Measurements from ENCODE around the gene ATP2B2.

ATP2B2 gene

GRCh38 chr3:10469441-10470119 is 35.8 kb downstream of the ATP2B2 start:
- DNase-seq (ENCODE audit: low read depth in 2 of 2): no peak

GRCh38 chr3:10468613-10469354 is 36.6 kb downstream of the ATP2B2 start:
- no peak for DNase-seq (ENCODE audit: low read depth in 2 of 2)

GRCh38 chr3:10467904-10468612 is 37.3 kb downstream of the ATP2B2 start:
- DNase-seq (ENCODE audit: low read depth in 2 of 2): no peak

- no peak for DNase-seq (ENCODE audit: low read depth in 2 of 2)
These were observed 38.2 kb downstream of the ATP2B2 start for GRCh38 chr3:10467204-10467603.

- no peak for DNase-seq (ENCODE audit: low read depth in 2 of 2)
These were observed 39.2 kb downstream of the ATP2B2 start for GRCh38 chr3:10466186-10466585.

- no peak for DNase-seq (ENCODE audit: low read depth in 2 of 2)
These were observed 40.2 kb downstream of the ATP2B2 start for GRCh38 chr3:10465161-10465560.

GRCh38 chr3:10463533-10464434 is 41.6 kb downstream of the ATP2B2 start:
- no peak for DNase-seq (ENCODE audit: low read depth in 2 of 2)

- DNase-seq (ENCODE audit: low read depth in 2 of 2): no peak
These were observed 42.5 kb downstream of the ATP2B2 start for GRCh38 chr3:10462641-10463532.

GRCh38 chr3:10460951-10461545 is 44.3 kb downstream of the ATP2B2 start:
- DNase-seq (ENCODE audit: low read depth in 2 of 2): no peak

GRCh38 chr3:10459954-10460754 is 45.2 kb downstream of the ATP2B2 start:
- DNase-seq (ENCODE audit: low read depth in 2 of 2): no peak

GRCh38 chr3:10457560-10457959 is 47.8 kb downstream of the ATP2B2 start:
- no peak for DNase-seq (ENCODE audit: low read depth in 2 of 2)

GRCh38 chr3:10456981-10457380 is 48.4 kb downstream of the ATP2B2 start:
- DNase-seq (ENCODE audit: low read depth in 2 of 2): no peak

GRCh38 chr3:10455545-10455914 is 49.9 kb downstream of the ATP2B2 start:
- DNase-seq (ENCODE audit: low read depth in 2 of 2): no peak

- no peak for DNase-seq (ENCODE audit: low read depth in 2 of 2)
These were observed 50.4 kb downstream of the ATP2B2 start for GRCh38 chr3:10454907-10455544.

GRCh38 chr3:10453431-10454163 is 51.8 kb downstream of the ATP2B2 start:
- DNase-seq (ENCODE audit: low read depth in 2 of 2): no peak

- no peak for DNase-seq (ENCODE audit: low read depth in 2 of 2)
These were observed 54.6 kb downstream of the ATP2B2 start for GRCh38 chr3:10450494-10451440.

- DNase-seq (ENCODE audit: low read depth in 2 of 2): no peak
These were observed 56.0 kb downstream of the ATP2B2 start for GRCh38 chr3:10449436-10449835.
